HFF-Myc (cell line): ENCODE data around the gene UST.

Source experiments
- DNase-seq: peaks from one replicate; pipeline ENCODE4 v3.0.0-alpha.2; 2011; ENCODE audit warnings: low read depth; ENCODE audit errors: extremely low read depth
- H3K4me3 ChIP-seq: replicated peaks from 2 replicates; pipeline ENCODE4 v1.5.1; 2011; ENCODE audit warnings: low read depth, mild to moderate bottlenecking, control low read depth, low read length
- CTCF ChIP-seq: IDR thresholded peaks from 2 replicates; pipeline ENCODE4 v1.5.1; 2012; ENCODE audit warnings: mild to moderate bottlenecking, low read depth, low read length, control low read depth; ENCODE audit errors: missing control alignments

Gene UST

GRCh38 chr6:149015535-149016525 is 269.0 kb downstream of the UST start:
- H3K4me3 ChIP-seq, result no peak overlapping the region
- no peak for TF ChIP-seq CTCF
- no peak for DNase-seq

GRCh38 chr6:149016716-149017115 is 269.9 kb downstream of the UST start:
- no peak for TF ChIP-seq CTCF
- DNase-seq, result no peak
- H3K4me3 ChIP-seq, result no peak overlapping the region

GRCh38 chr6:149020319-149020718 is 273.5 kb downstream of the UST start:
- no peak for DNase-seq
- H3K4me3 ChIP-seq, result no peak overlapping the region
- TF ChIP-seq CTCF, result no peak

GRCh38 chr6:149024361-149024760 is 277.5 kb downstream of the UST start:
- no peak for DNase-seq
- no peak for TF ChIP-seq CTCF
- no peak overlapping the region for H3K4me3 ChIP-seq

- H3K4me3 ChIP-seq, result no peak overlapping the region
- no peak for TF ChIP-seq CTCF
- no peak for DNase-seq
These were observed 278.2 kb downstream of the UST start for GRCh38 chr6:149025061-149025460.

GRCh38 chr6:149026530-149026942 is 279.7 kb downstream of the UST start:
- TF ChIP-seq CTCF, result peak; percentile 62
- no peak overlapping the region for H3K4me3 ChIP-seq
- DNase-seq, result peak; percentile 88
